SH-SY5Y (cell line): ENCODE results near the gene LTV1.

Source experiments
- GATA2 ChIP-seq: IDR thresholded peaks from 2 replicates; pipeline ENCODE4 v1.6.1; 2011; ENCODE audit warnings: mild to moderate bottlenecking, low read depth, low read length
- GATA3 ChIP-seq: IDR thresholded peaks from 2 replicates; pipeline ENCODE4 v1.6.1; 2011; ENCODE audit warnings: low read depth, mild to moderate bottlenecking, low read length, moderate library complexity

DNA sequence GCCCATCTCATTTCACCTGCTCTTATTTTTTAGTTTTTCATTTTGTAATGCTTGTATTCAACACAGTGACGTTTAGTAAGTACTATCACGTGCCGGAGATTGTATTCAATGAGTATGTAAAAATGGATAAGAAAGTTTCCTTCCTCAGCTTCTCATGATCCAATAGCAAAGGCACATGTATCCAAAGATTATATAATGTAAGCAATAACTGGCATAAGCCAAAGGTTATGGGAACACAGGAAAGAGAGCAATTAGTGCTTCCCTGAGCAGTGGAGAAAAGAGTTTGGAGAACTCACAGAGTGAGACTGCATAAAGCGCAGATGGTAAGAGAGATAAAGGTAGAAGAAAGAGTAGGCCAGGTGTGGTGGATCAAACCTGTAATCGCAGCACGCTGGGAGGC, 21.8 kb upstream of the LTV1 start:
- TF ChIP-seq GATA2 (no peak), GATA3 (no peak)
